Osteocyte (in vitro differentiated cells): ENCODE results near the gene DCUN1D3. TPM values are rescaled to one million over a fixed set of nuclear protein-coding genes. Genes with fewer than 3 reads are reported as not detected.

Source experiments
- DNase-seq: peaks from one replicate; pipeline ENCODE4 v3.0.0; 2021; ENCODE audit warnings: mixed read lengths; ENCODE audit not compliant: unreplicated experiment; ENCODE audit errors: extremely low spot score
- H3K27ac Mint-ChIP-seq: one replicate; pipeline ENCODE4 v1.8.0; 2021; ENCODE audit warnings: mild to moderate bottlenecking, mixed read lengths; ENCODE audit not compliant: unreplicated experiment
- H3K27me3 Mint-ChIP-seq: one replicate; pipeline ENCODE4 v1.8.0; 2021; ENCODE audit warnings: mixed read lengths; ENCODE audit not compliant: unreplicated experiment
- H3K36me3 Mint-ChIP-seq: one replicate; pipeline ENCODE4 v1.8.0; 2021; ENCODE audit warnings: mixed read lengths; ENCODE audit not compliant: unreplicated experiment
- H3K4me1 Mint-ChIP-seq: one replicate; pipeline ENCODE4 v1.8.0; 2021; ENCODE audit warnings: mixed read lengths; ENCODE audit not compliant: unreplicated experiment
- H3K4me3 Mint-ChIP-seq: one replicate; pipeline ENCODE4 v1.8.0; 2021; ENCODE audit warnings: mild to moderate bottlenecking, moderate library complexity, mixed read lengths; ENCODE audit not compliant: unreplicated experiment
- H3K9me3 Mint-ChIP-seq: one replicate; pipeline ENCODE4 v1.8.0; 2021; ENCODE audit warnings: mixed read lengths; ENCODE audit not compliant: unreplicated experiment
- CTCF ChIP-seq: fragments of 200-600 bp; sonication (generic); IDR thresholded peaks from 2 replicates; pipeline ENCODE4 v1.5.0; 2021; ENCODE audit warnings: antibody characterized with exemption, mild to moderate bottlenecking, moderate library complexity
- total RNA-seq: library from RNA; stranded (reverse); gene quantifications from 2 replicates; pipeline ENCODE4 v1.2.1, GENCODE V29; 2021

DCUN1D3 gene
- total RNA-seq, 1 donor from 2014 or later, result 19.3 TPM

- no peak for DNase-seq
- peaks cover 3% of the 10 kb centered on the region for H3K36me3 Mint-ChIP-seq
- H3K27ac Mint-ChIP-seq, result peak overlapping the region; percentile 99
- peaks cover 80% of the 10 kb centered on the region for H3K4me1 Mint-ChIP-seq
- H3K9me3 Mint-ChIP-seq, result no peaks in the 10 kb centered on the region
- no peak for TF ChIP-seq CTCF
- H3K27me3 Mint-ChIP-seq, result no peaks in the 10 kb centered on the region
- peak overlapping the region; percentile 24 for H3K4me3 Mint-ChIP-seq
These were observed 3.1 kb upstream of the DCUN1D3 start for GRCh38 chr16:20903116-20903898.

GRCh38 chr16:20902426-20902825, 2.3 kb upstream of the DCUN1D3 start:
- Mint-ChIP-seq H3K27me3 (no peaks in the 10 kb centered on the region), H3K4me3 (peak overlapping the region; percentile 87), H3K9me3 (no peaks in the 10 kb centered on the region), H3K27ac (peak overlapping the region; percentile 99), H3K4me1 (peaks cover 82% of the 10 kb centered on the region), H3K36me3 (peaks cover 3% of the 10 kb centered on the region)
- no peak for TF ChIP-seq CTCF
- no peak for DNase-seq

- Mint-ChIP-seq H3K36me3 (peaks cover 8% of the 10 kb centered on the region), H3K9me3 (no peaks in the 10 kb centered on the region), H3K4me1 (peaks cover 78% of the 10 kb centered on the region), H3K4me3 (peak overlapping the region; percentile 87), H3K27ac (peak overlapping the region; percentile 99), H3K27me3 (no peaks in the 10 kb centered on the region)
- no peak for TF ChIP-seq CTCF
- no peak for DNase-seq
These were observed 1.4 kb upstream of the DCUN1D3 start for GRCh38 chr16:20901436-20902112.

- Mint-ChIP-seq H3K4me1 (peaks cover 72% of the 10 kb centered on the region), H3K36me3 (peaks cover 8% of the 10 kb centered on the region), H3K27ac (peak overlapping the region; percentile 99), H3K27me3 (no peaks in the 10 kb centered on the region), H3K9me3 (no peaks in the 10 kb centered on the region), H3K4me3 (peak overlapping the region; percentile 87)
- no peak for TF ChIP-seq CTCF
- no peak for DNase-seq
These were observed 894 bp upstream of the DCUN1D3 start for GRCh38 chr16:20901068-20901435.
